ENCODE measurements around the gene WRNIP1.

The WRNIP1 gene

DNA sequence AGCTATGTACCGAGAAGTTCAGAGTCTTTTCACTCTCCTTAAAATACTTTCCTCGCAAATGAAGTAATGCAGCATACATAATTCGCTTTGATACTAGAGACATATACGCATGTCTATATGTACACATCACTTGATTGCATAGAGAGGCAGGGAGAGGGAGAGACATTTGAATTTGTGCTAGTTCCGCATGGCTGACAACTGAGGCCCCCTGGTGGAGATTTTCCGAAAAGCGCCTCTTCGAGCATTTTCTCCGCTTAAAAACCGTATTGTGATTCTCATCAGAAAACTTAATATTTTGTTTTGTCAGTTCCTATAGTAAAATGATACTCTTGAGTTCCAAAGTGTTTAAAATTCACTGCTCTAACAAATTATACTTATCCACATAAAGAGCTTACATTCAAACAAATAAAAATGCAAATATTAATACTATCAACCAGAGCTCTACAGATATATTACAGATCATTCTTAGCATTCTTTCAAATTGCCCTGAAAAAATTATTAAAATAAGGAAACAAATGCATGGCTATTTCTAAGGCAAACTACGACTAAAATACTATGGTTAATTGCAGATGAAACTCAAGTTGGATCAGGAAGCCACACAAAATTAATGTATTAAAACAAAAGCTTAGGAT is 15.1 kb upstream of the WRNIP1 start:
- TF ChIP-seq, protein P1, sequence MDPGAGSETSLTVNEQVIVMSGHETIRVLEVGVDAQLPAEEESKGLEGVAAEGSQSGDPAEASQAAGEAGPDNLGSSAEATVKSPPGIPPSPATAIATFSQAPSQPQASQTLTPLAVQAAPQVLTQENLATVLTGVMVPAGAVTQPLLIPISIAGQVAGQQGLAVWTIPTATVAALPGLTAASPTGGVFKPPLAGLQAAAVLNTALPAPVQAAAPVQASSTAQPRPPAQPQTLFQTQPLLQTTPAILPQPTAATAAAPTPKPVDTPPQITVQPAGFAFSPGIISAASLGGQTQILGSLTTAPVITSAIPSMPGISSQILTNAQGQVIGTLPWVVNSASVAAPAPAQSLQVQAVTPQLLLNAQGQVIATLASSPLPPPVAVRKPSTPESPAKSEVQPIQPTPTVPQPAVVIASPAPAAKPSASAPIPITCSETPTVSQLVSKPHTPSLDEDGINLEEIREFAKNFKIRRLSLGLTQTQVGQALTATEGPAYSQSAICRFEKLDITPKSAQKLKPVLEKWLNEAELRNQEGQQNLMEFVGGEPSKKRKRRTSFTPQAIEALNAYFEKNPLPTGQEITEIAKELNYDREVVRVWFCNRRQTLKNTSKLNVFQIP (CRISPR knock-in tag; IDR thresholded peaks at IDR 0.05; ENCODE audit: borderline replicate concordance, low read depth), result no peak
- TF ChIP-seq PPARA (CRISPR knock-in tag; IDR thresholded peaks at IDR 0.05; ENCODE audit: borderline replicate concordance) (no peak), ZFP3 (CRISPR knock-in tag; IDR thresholded peaks at IDR 0.05) (no peak)
- TF ChIP-seq, protein P2, sequence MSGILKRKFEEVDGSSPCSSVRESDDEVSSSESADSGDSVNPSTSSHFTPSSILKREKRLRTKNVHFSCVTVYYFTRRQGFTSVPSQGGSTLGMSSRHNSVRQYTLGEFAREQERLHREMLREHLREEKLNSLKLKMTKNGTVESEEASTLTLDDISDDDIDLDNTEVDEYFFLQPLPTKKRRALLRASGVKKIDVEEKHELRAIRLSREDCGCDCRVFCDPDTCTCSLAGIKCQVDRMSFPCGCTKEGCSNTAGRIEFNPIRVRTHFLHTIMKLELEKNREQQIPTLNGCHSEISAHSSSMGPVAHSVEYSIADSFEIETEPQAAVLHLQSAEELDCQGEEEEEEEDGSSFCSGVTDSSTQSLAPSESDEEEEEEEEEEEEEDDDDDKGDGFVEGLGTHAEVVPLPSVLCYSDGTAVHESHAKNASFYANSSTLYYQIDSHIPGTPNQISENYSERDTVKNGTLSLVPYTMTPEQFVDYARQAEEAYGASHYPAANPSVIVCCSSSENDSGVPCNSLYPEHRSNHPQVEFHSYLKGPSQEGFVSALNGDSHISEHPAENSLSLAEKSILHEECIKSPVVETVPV (CRISPR knock-in tag; IDR thresholded peaks at IDR 0.05), result no peak
- TF ChIP-seq, protein P3, sequence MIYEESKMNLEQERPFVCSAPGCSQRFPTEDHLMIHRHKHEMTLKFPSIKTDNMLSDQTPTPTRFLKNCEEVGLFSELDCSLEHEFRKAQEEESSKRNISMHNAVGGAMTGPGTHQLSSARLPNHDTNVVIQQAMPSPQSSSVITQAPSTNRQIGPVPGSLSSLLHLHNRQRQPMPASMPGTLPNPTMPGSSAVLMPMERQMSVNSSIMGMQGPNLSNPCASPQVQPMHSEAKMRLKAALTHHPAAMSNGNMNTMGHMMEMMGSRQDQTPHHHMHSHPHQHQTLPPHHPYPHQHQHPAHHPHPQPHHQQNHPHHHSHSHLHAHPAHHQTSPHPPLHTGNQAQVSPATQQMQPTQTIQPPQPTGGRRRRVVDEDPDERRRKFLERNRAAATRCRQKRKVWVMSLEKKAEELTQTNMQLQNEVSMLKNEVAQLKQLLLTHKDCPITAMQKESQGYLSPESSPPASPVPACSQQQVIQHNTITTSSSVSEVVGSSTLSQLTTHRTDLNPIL (CRISPR knock-in tag; IDR thresholded peaks at IDR 0.05; ENCODE audit: low read depth), result no peak
- peak; percentile 82 for ATAC-seq

DNA sequence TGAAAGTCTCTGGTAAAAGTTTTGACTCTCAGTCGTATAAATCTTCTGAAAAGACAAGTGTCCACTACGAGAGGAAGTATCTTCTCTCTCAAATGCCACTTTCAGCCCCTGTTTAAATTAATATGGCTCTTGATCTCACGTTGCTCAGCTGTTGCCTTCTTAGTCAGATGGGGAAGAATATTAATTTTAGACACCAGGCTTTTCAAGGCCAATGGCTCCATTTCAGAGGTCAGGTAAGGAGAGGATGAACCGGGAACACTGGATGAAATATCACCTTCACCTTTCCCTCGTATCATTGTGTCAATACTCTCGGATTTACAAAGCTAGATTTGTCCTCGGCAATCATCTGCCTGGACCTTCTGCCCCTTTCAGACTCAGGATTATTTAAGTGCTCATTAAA is 14.4 kb upstream of the WRNIP1 start, which contains the start of gene MYLK4:
MYLK4 (minus strand) TSS at position 91 of the 400 bp plus-strand sequence. CDS start 1,628 bp downstream, outside the sequence.
- TF ChIP-seq ARNTL (CRISPR knock-in tag; IDR thresholded peaks at IDR 0.05; ENCODE audit: borderline replicate concordance, low read depth), result no peak
- TF ChIP-seq ZNF70 (CRISPR knock-in tag; IDR thresholded peaks at IDR 0.05), result no peak
- no peak for TF ChIP-seq PPARA (CRISPR knock-in tag; IDR thresholded peaks at IDR 0.05; ENCODE audit: borderline replicate concordance)
- no peak for TF ChIP-seq ZNF565 (CRISPR knock-in tag; conservative IDR thresholded peaks at IDR 0.05; ENCODE audit: low read depth)
- TF ChIP-seq, protein P3 (CRISPR knock-in tag; IDR thresholded peaks at IDR 0.05; ENCODE audit: low read depth), result no peak
- no peak for TF ChIP-seq ISL1 (CRISPR knock-in tag; IDR thresholded peaks at IDR 0.05)
- TF ChIP-seq RARB (CRISPR knock-in tag; IDR thresholded peaks at IDR 0.05), result no peak
- no peak for TF ChIP-seq CSDC2 (CRISPR knock-in tag; IDR thresholded peaks at IDR 0.05)
- no peak for TF ChIP-seq BACH2 (CRISPR knock-in tag; IDR thresholded peaks at IDR 0.05; ENCODE audit: borderline replicate concordance)
- TF ChIP-seq, protein P4, sequence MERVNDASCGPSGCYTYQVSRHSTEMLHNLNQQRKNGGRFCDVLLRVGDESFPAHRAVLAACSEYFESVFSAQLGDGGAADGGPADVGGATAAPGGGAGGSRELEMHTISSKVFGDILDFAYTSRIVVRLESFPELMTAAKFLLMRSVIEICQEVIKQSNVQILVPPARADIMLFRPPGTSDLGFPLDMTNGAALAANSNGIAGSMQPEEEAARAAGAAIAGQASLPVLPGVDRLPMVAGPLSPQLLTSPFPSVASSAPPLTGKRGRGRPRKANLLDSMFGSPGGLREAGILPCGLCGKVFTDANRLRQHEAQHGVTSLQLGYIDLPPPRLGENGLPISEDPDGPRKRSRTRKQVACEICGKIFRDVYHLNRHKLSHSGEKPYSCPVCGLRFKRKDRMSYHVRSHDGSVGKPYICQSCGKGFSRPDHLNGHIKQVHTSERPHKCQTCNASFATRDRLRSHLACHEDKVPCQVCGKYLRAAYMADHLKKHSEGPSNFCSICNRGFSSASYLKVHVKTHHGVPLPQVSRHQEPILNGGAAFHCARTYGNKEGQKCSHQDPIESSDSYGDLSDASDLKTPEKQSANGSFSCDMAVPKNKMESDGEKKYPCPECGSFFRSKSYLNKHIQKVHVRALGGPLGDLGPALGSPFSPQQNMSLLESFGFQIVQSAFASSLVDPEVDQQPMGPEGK (CRISPR knock-in tag; IDR thresholded peaks at IDR 0.05; ENCODE audit: borderline replicate concordance), result no peak
- no peak for TF ChIP-seq TOX (CRISPR knock-in tag; IDR thresholded peaks at IDR 0.05; ENCODE audit: borderline replicate concordance)
- TF ChIP-seq SNAI2 (CRISPR knock-in tag; IDR thresholded peaks at IDR 0.05), result no peak
- TF ChIP-seq TCF4 (CRISPR knock-in tag; IDR thresholded peaks at IDR 0.05; ENCODE audit: borderline replicate concordance), result no peak
- TF ChIP-seq ZC3H10 (CRISPR knock-in tag; IDR thresholded peaks at IDR 0.05), result no peak

DNA sequence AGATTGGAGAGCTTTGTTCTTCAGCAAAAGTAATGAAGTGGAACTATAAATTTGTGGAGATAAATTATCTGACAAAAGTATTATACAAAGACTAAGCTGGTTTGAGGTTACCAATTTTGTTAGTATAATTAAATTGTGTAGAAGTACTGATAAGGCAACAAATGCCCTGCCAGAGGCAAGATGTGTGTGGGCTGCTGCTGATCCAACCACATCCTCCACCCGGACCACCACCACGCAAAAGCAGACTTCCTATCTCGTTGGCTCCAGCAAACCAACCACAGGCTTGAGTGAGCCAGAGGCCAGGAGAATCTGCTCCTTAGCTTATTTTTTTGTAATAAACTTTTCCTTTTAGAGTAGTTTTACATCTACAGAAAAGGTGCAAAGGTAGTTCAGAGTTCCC is 13.3 kb upstream of the WRNIP1 start:
- TF ChIP-seq ARNTL (CRISPR knock-in tag; IDR thresholded peaks at IDR 0.05; ENCODE audit: borderline replicate concordance, low read depth) (no peak), CSDC2 (CRISPR knock-in tag; IDR thresholded peaks at IDR 0.05) (no peak), ZNF565 (CRISPR knock-in tag; conservative IDR thresholded peaks at IDR 0.05; ENCODE audit: low read depth) (no peak), ESRRG (CRISPR knock-in tag; IDR thresholded peaks at IDR 0.05) (no peak), GLIS3 (CRISPR knock-in tag; IDR thresholded peaks at IDR 0.05) (no peak), BACH2 (CRISPR knock-in tag; IDR thresholded peaks at IDR 0.05; ENCODE audit: borderline replicate concordance) (no peak), ZFP30 (CRISPR knock-in tag; IDR thresholded peaks at IDR 0.05) (no peak)
- TF ChIP-seq, protein P5, sequence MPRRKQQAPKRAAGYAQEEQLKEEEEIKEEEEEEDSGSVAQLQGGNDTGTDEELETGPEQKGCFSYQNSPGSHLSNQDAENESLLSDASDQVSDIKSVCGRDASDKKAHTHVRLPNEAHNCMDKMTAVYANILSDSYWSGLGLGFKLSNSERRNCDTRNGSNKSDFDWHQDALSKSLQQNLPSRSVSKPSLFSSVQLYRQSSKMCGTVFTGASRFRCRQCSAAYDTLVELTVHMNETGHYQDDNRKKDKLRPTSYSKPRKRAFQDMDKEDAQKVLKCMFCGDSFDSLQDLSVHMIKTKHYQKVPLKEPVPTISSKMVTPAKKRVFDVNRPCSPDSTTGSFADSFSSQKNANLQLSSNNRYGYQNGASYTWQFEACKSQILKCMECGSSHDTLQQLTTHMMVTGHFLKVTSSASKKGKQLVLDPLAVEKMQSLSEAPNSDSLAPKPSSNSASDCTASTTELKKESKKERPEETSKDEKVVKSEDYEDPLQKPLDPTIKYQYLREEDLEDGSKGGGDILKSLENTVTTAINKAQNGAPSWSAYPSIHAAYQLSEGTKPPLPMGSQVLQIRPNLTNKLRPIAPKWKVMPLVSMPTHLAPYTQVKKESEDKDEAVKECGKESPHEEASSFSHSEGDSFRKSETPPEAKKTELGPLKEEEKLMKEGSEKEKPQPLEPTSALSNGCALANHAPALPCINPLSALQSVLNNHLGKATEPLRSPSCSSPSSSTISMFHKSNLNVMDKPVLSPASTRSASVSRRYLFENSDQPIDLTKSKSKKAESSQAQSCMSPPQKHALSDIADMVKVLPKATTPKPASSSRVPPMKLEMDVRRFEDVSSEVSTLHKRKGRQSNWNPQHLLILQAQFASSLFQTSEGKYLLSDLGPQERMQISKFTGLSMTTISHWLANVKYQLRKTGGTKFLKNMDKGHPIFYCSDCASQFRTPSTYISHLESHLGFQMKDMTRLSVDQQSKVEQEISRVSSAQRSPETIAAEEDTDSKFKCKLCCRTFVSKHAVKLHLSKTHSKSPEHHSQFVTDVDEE (CRISPR knock-in tag; IDR thresholded peaks at IDR 0.05), result no peak
- ATAC-seq, result no peak

More for the DNA sequence above, 14.4 kb upstream of the WRNIP1 start, which contains the start of gene MYLK4:
- ATAC-seq, result no peak
